ENCODE results near the gene ELFN1.
A peak's percentile ranks its signal among the peaks of the same experiment; 100 is the strongest.

ELFN1 gene

GRCh38 chr7:1695800-1696454 is 25.9 kb downstream of the ELFN1 start:
- no peak overlapping the region for H3K27ac Mint-ChIP-seq
- no peaks in the 10 kb centered on the region for H3K27me3 Mint-ChIP-seq (ENCODE audit: low read depth, poor library complexity)
- H3K4me1 Mint-ChIP-seq, result peaks cover 34% of the 10 kb centered on the region
- no peak for DNase-seq
- peaks cover 10% of the 10 kb centered on the region for H3K9me3 Mint-ChIP-seq
- peaks cover 29% of the 10 kb centered on the region for H3K36me3 Mint-ChIP-seq (ENCODE audit: low read depth)
- TF ChIP-seq CTCF (IDR thresholded peaks at IDR 0.05), result no peak
- no peak overlapping the region for H3K4me3 Mint-ChIP-seq

DNA sequence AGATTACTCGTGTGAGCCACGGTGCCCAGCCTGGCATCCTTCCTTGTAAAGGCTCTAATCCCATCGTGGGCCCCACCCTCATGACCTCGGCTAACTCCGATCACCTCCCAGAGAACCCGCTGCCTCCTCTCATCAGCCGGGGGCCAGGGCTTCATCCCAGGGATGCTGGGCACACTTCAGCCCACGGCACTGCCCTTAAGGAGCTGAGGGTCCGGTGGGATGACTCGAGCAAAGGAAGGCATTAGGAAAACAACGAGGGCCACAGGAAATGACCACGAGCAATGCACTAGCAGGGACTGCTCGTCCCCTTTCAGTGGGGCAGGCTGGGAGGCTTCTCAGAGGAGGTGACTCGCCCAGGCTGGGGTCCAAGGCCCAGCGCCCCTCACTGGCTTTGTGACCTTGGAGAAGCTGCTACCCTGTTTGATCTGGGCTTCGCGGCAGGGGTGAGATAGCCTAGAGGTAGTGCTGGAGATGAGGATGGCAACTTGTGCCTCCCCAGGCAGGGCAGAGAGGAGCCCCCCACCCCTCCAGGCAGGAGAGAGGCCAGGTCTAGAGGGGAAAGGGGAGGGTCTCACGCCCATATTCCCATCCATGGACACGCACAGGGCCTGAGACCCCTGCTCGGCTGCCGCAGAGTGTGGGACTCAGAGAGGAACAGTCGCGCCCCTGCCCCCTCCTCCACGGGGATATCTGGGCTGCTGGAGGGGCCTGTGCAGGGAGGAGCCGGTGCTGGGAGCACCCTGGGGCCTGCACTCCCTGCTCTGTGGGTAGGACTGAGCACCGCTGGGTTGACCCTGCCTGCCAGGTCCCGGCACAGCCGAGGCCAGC is 26.8 kb downstream of the ELFN1 start:
- Mint-ChIP-seq H3K9me3 (peaks cover 19% of the 10 kb centered on the region), H3K36me3 (ENCODE audit: low read depth) (peaks cover 36% of the 10 kb centered on the region), H3K27me3 (ENCODE audit: low read depth, poor library complexity) (no peaks in the 10 kb centered on the region), H3K4me3 (no peak overlapping the region), H3K27ac (no peak overlapping the region), H3K4me1 (peaks cover 34% of the 10 kb centered on the region)
- no peak for DNase-seq
- no peak for TF ChIP-seq CTCF (IDR thresholded peaks at IDR 0.05)

DNA sequence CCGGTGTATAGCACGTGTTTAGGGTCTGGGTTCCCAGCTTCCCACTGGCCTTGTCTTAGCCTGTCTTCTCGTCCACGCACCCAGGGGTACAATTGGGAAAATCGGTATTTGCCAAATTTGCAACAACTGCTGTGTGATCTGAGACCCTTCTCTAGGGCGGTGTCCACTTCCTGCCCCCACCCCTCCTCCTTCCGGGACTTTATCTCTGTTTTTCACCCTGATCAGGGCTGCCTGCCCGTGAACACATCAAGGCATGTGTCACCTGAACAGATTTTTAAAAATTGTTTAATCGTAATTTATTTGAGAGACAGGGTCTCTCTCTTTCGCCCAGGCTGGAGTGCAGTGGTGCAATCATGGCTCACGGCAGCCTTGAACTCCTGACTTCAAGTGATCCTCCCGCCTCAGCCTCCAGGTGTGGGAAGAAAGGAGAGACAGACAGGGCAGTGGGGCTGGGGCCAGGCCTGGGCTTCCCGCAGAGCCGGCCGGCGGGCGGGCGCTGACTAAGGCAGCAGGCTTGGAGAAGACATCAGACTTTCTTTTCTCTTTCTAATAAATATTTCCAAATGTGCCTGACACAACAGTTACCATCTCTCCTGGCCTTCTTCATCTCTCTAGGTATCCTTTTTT is 27.5 kb downstream of the ELFN1 start:
- no peak for TF ChIP-seq CTCF (IDR thresholded peaks at IDR 0.05)
- H3K4me3 Mint-ChIP-seq, result no peak overlapping the region
- no peak for DNase-seq
- peaks cover under 1% of the 10 kb centered on the region for H3K27me3 Mint-ChIP-seq (ENCODE audit: low read depth, poor library complexity)
- H3K9me3 Mint-ChIP-seq, result peaks cover 26% of the 10 kb centered on the region
- H3K4me1 Mint-ChIP-seq, result peaks cover 34% of the 10 kb centered on the region
- H3K27ac Mint-ChIP-seq, result peak overlapping the region; percentile 80
- peaks cover 43% of the 10 kb centered on the region for H3K36me3 Mint-ChIP-seq (ENCODE audit: low read depth)

DNA sequence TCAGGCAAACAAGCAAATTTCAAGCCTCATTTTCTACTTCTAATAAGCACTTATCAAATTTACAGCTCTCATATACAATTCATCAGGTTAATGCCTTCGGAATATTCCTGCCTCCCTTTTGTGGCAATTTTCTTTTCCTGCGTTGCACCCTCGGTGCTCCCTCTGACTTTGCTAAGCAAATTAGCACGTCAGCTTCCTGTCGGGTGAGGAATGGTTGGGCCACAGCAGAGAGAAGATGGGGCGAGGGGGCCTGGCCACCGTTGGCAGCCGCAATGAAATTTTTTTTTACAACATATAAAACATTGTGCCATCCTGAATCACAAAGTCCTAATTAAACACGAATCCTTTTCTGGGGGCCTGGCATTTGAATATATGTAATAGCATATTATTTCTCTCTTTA is 28.1 kb downstream of the ELFN1 start:
- TF ChIP-seq CTCF (IDR thresholded peaks at IDR 0.05), result no peak
- peaks cover 49% of the 10 kb centered on the region for H3K36me3 Mint-ChIP-seq (ENCODE audit: low read depth)
- H3K9me3 Mint-ChIP-seq, result peaks cover 32% of the 10 kb centered on the region
- DNase-seq, result no peak
- no peak overlapping the region for H3K4me3 Mint-ChIP-seq
- peaks cover 34% of the 10 kb centered on the region for H3K4me1 Mint-ChIP-seq
- H3K27ac Mint-ChIP-seq, result peak overlapping the region; percentile 80
- peaks cover 6% of the 10 kb centered on the region for H3K27me3 Mint-ChIP-seq (ENCODE audit: low read depth, poor library complexity)

GRCh38 chr7:1698951-1699350 is 28.9 kb downstream of the ELFN1 start:
- no peak for DNase-seq
- H3K9me3 Mint-ChIP-seq, result peaks cover 36% of the 10 kb centered on the region
- no peak for TF ChIP-seq CTCF (IDR thresholded peaks at IDR 0.05)
- no peak overlapping the region for H3K27ac Mint-ChIP-seq
- peaks cover 8% of the 10 kb centered on the region for H3K27me3 Mint-ChIP-seq (ENCODE audit: low read depth, poor library complexity)
- peaks cover 32% of the 10 kb centered on the region for H3K4me1 Mint-ChIP-seq
- H3K36me3 Mint-ChIP-seq (ENCODE audit: low read depth), result peaks cover 53% of the 10 kb centered on the region
- H3K4me3 Mint-ChIP-seq, result no peak overlapping the region
